ENCODE measurements around the gene CORO2B. TPM values are rescaled to one million over a fixed set of nuclear protein-coding genes. Genes with fewer than 3 reads are reported as not detected.

CORO2B gene
- total and polyA plus RNA-seq, 4 donors: 1.8 to 9.2 (median 5.0) TPM

GRCh38 chr15:68683551-68683950, 104.8 kb downstream of the CORO2B start:
- H3K4me3 ChIP-seq (ENCODE audit: low read length in 2 of 2): no peak overlapping the region
- no peak for DNase-seq

GRCh38 chr15:68684476-68684875, 105.7 kb downstream of the CORO2B start:
- Histone ChIP-seq H3K36me3 (ENCODE audit: control insufficient read depth in 1 of 2, insufficient read depth in 2 of 2, low read length in 1 of 2) (no peaks in the 10 kb centered on the region), H3K4me3 (ENCODE audit: low read length in 2 of 2) (no peak overlapping the region), H3K27me3 (ENCODE audit: control insufficient read depth in 1 of 2, insufficient read depth in 2 of 2, low read length in 1 of 2) (no peaks in the 10 kb centered on the region), H3K27ac (ENCODE audit: low read depth in 1 of 2, low read length in 2 of 2) (no peak overlapping the region), H3K9me3 (ENCODE audit: control insufficient read depth, low read length) (no peaks in the 10 kb centered on the region), H3K4me1 (ENCODE audit: control insufficient read depth in 1 of 2, insufficient read depth in 2 of 2, low read length in 2 of 2) (no peaks in the 10 kb centered on the region)
- DNase-seq (peak in 1 of 2 donors; percentile 14), ATAC-seq (ENCODE audit: low FRiP score) (no peak)
- intact Hi-C loops (cut with DNase I): no loop called here
- 83 to 93% methylated on average over 5 of the region's 5 CpGs for WGBS, 2 donors

More at GRCh38 chr15:68683551-68683950, 104.8 kb downstream of the CORO2B start:
- 98 to 99% methylated on average over 2 of the region's 2 CpGs for WGBS, 2 donors
- Histone ChIP-seq H3K27ac (ENCODE audit: low read depth in 1 of 2, low read length in 2 of 2) (no peak overlapping the region), H3K27me3 (ENCODE audit: control insufficient read depth in 1 of 2, insufficient read depth in 2 of 2, low read length in 1 of 2) (no peaks in the 10 kb centered on the region), H3K36me3 (ENCODE audit: control insufficient read depth in 1 of 2, insufficient read depth in 2 of 2, low read length in 1 of 2) (no peaks in the 10 kb centered on the region), H3K9me3 (ENCODE audit: control insufficient read depth, low read length) (no peaks in the 10 kb centered on the region), H3K4me1 (ENCODE audit: control insufficient read depth in 1 of 2, insufficient read depth in 2 of 2, low read length in 2 of 2) (no peaks in the 10 kb centered on the region)
- no peak for ATAC-seq (ENCODE audit: low FRiP score)
- intact Hi-C loops (cut with DNase I): no loop called here

- ATAC-seq (ENCODE audit: low FRiP score): no peak
- Histone ChIP-seq H3K9me3 (ENCODE audit: control insufficient read depth, low read length) (no peaks in the 10 kb centered on the region), H3K27me3 (ENCODE audit: control insufficient read depth in 1 of 2, insufficient read depth in 2 of 2, low read length in 1 of 2) (no peaks in the 10 kb centered on the region), H3K4me3 (ENCODE audit: low read length in 2 of 2) (no peak overlapping the region), H3K4me1 (ENCODE audit: control insufficient read depth in 1 of 2, insufficient read depth in 2 of 2, low read length in 2 of 2) (no peaks in the 10 kb centered on the region), H3K36me3 (ENCODE audit: control insufficient read depth in 1 of 2, insufficient read depth in 2 of 2, low read length in 1 of 2) (no peaks in the 10 kb centered on the region), H3K27ac (ENCODE audit: low read depth in 1 of 2, low read length in 2 of 2) (no peak overlapping the region)
- 88 to 96% methylated on average over 8 of the region's 8 CpGs for WGBS, 2 donors
- DNase-seq: peak in 1 of 2 donors; percentile 53
- intact Hi-C loops (cut with DNase I): no loop called here
Measured at GRCh38 chr15:68687136-68687735, 108.4 kb downstream of the CORO2B start.

GRCh38 chr15:68691705-68692104, 112.9 kb downstream of the CORO2B start:
- no peak overlapping the region for H3K27ac ChIP-seq (ENCODE audit: low read depth in 1 of 2, low read length in 2 of 2)
- H3K4me1 ChIP-seq (ENCODE audit: control insufficient read depth in 1 of 2, insufficient read depth in 2 of 2, low read length in 2 of 2): no peaks in the 10 kb centered on the region
- ATAC-seq (ENCODE audit: low FRiP score) (no peak), DNase-seq (no peak)
- 80 to 86% methylated on average over 6 of the region's 6 CpGs for WGBS, 2 donors
- H3K36me3 ChIP-seq (ENCODE audit: control insufficient read depth in 1 of 2, insufficient read depth in 2 of 2, low read length in 1 of 2): no peaks in the 10 kb centered on the region
- H3K27me3 ChIP-seq (ENCODE audit: control insufficient read depth in 1 of 2, insufficient read depth in 2 of 2, low read length in 1 of 2): no peaks in the 10 kb centered on the region
- H3K4me3 ChIP-seq (ENCODE audit: low read length in 2 of 2): no peak overlapping the region
- intact Hi-C loops (cut with DNase I): no loop called here
- no peaks in the 10 kb centered on the region for H3K9me3 ChIP-seq (ENCODE audit: control insufficient read depth, low read length)

- WGBS, 2 donors: 64 to 68% methylated on average over 3 of the region's 3 CpGs
- Histone ChIP-seq H3K27ac (ENCODE audit: low read depth in 1 of 2, low read length in 2 of 2) (no peak overlapping the region), H3K9me3 (ENCODE audit: control insufficient read depth, low read length) (no peaks in the 10 kb centered on the region), H3K27me3 (ENCODE audit: control insufficient read depth in 1 of 2, insufficient read depth in 2 of 2, low read length in 1 of 2) (no peaks in the 10 kb centered on the region), H3K4me3 (ENCODE audit: low read length in 2 of 2) (no peak overlapping the region), H3K4me1 (ENCODE audit: control insufficient read depth in 1 of 2, insufficient read depth in 2 of 2, low read length in 2 of 2) (no peaks in the 10 kb centered on the region), H3K36me3 (ENCODE audit: control insufficient read depth in 1 of 2, insufficient read depth in 2 of 2, low read length in 1 of 2) (no peaks in the 10 kb centered on the region)
- intact Hi-C loops (cut with DNase I): no loop called here
- DNase-seq: no peak
- ATAC-seq (ENCODE audit: low FRiP score): no peak
Measured at GRCh38 chr15:68693071-68693470, 114.3 kb downstream of the CORO2B start.

- Histone ChIP-seq H3K4me3 (ENCODE audit: low read length in 2 of 2) (no peak overlapping the region), H3K4me1 (ENCODE audit: control insufficient read depth in 1 of 2, insufficient read depth in 2 of 2, low read length in 2 of 2) (no peaks in the 10 kb centered on the region), H3K27ac (ENCODE audit: low read depth in 1 of 2, low read length in 2 of 2) (no peak overlapping the region), H3K27me3 (ENCODE audit: control insufficient read depth in 1 of 2, insufficient read depth in 2 of 2, low read length in 1 of 2) (no peaks in the 10 kb centered on the region), H3K9me3 (ENCODE audit: control insufficient read depth, low read length) (no peaks in the 10 kb centered on the region), H3K36me3 (ENCODE audit: control insufficient read depth in 1 of 2, insufficient read depth in 2 of 2, low read length in 1 of 2) (no peaks in the 10 kb centered on the region)
- DNase-seq (no peak), ATAC-seq (ENCODE audit: low FRiP score) (no peak)
- intact Hi-C loops (cut with DNase I): no loop called here
- WGBS, 2 donors: 97 to 99% methylated on average over 4 of the region's 4 CpGs
Measured at GRCh38 chr15:68694111-68694510, 115.3 kb downstream of the CORO2B start.

GRCh38 chr15:68695061-68695595, 116.3 kb downstream of the CORO2B start:
- H3K27me3 ChIP-seq (ENCODE audit: control insufficient read depth in 1 of 2, insufficient read depth in 2 of 2, low read length in 1 of 2): no peaks in the 10 kb centered on the region
- ATAC-seq (ENCODE audit: low FRiP score) (no peak), DNase-seq (peak in 1 of 2 donors; percentile 41)
- no peaks in the 10 kb centered on the region for H3K36me3 ChIP-seq (ENCODE audit: control insufficient read depth in 1 of 2, insufficient read depth in 2 of 2, low read length in 1 of 2)
- H3K4me3 ChIP-seq (ENCODE audit: low read length in 2 of 2): no peak overlapping the region
- WGBS, 2 donors: 84 to 88% methylated on average over 9 of the region's 9 CpGs
- intact Hi-C loops (cut with DNase I): no loop called here
- H3K9me3 ChIP-seq (ENCODE audit: control insufficient read depth, low read length): no peaks in the 10 kb centered on the region
- no peak overlapping the region for H3K27ac ChIP-seq (ENCODE audit: low read depth in 1 of 2, low read length in 2 of 2)
- H3K4me1 ChIP-seq (ENCODE audit: control insufficient read depth in 1 of 2, insufficient read depth in 2 of 2, low read length in 2 of 2): no peaks in the 10 kb centered on the region

- no peak for ATAC-seq (ENCODE audit: low FRiP score)
- H3K27ac ChIP-seq (ENCODE audit: low read depth in 1 of 2, low read length in 2 of 2): peak overlapping the region in 1 of 2 donors; percentile 34
- H3K4me3 ChIP-seq (ENCODE audit: low read length in 2 of 2): no peak overlapping the region
- no peaks in the 10 kb centered on the region for H3K9me3 ChIP-seq (ENCODE audit: control insufficient read depth, low read length)
- intact Hi-C loops (cut with DNase I): no loop called here
- no peaks in the 10 kb centered on the region for H3K36me3 ChIP-seq (ENCODE audit: control insufficient read depth in 1 of 2, insufficient read depth in 2 of 2, low read length in 1 of 2)
- 78 to 79% methylated on average over 8 of the region's 8 CpGs for WGBS, 2 donors
- H3K27me3 ChIP-seq (ENCODE audit: control insufficient read depth in 1 of 2, insufficient read depth in 2 of 2, low read length in 1 of 2): no peaks in the 10 kb centered on the region
- DNase-seq: no peak
- peaks cover 0 to 2% of the 10 kb centered on the region in 2 donors for H3K4me1 ChIP-seq (ENCODE audit: control insufficient read depth in 1 of 2, insufficient read depth in 2 of 2, low read length in 2 of 2)
Measured at GRCh38 chr15:68696414-68697363, 117.9 kb downstream of the CORO2B start.
